Measurements from ENCODE around the gene COIL.

The COIL gene

DNA sequence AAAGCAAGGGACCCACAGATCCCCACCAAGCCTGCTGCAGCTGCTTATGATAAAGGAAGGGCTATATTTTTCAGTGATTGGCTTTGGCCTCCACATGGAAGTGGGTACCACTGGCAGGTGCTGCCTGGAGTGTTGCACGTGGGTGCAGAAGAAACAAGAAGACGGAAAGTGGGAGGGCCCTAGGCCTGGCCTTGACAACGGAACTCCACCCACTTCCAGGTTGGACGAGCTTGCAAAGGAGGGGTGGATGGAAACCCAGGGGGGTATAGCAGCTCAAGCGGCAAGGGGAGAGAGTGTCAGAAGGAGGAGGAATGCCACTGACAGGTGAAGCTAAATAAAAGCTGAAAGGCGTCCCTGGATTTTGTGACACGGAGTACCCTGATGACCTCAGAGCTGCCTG lies 67.3 kb downstream of the COIL start:
- no peak for DNase-seq (ENCODE audit: low spot score)
- no peak for TF ChIP-seq CTCF (IDR thresholded peaks at IDR 0.05; ENCODE audit: extremely low read depth, insufficient read depth, missing control alignments)
- in situ Hi-C loops (cut with MboI; ENCODE audit: low pct_unique_long_range_greater_than_20kb, low sequenced_read_pairs, unreplicated experiment): no loop called here

DNA sequence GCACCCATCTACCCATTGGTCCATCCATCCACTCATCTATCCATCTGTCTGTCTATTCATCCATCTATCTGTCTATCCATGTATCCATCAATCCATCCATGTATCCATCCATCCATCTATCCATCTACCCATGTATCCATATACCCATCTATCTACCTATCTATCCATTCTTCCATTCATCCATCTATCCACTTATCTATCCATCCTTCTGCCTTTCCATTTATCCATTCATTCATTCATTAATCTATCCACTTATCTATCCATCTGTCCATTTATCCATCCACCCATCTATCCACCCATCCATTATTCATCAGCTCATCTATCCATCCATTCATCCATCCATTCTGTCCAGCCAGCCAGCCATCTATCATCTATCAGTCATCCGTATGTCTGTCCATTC lies 68.5 kb downstream of the COIL start:
- DNase-seq (ENCODE audit: low spot score): no peak
- in situ Hi-C loops (cut with MboI; ENCODE audit: low pct_unique_long_range_greater_than_20kb, low sequenced_read_pairs, unreplicated experiment): no loop called here
- TF ChIP-seq CTCF (IDR thresholded peaks at IDR 0.05; ENCODE audit: extremely low read depth, insufficient read depth, missing control alignments): no peak

- peak; percentile 28 for TF ChIP-seq CTCF (IDR thresholded peaks at IDR 0.05; ENCODE audit: extremely low read depth, insufficient read depth, missing control alignments)
- in situ Hi-C loops (cut with MboI; ENCODE audit: low pct_unique_long_range_greater_than_20kb, low sequenced_read_pairs, unreplicated experiment): no loop called here
- no peak for DNase-seq (ENCODE audit: low spot score)
These were observed 69.1 kb downstream of the COIL start for GRCh38 chr17:56891751-56892150.

DNA sequence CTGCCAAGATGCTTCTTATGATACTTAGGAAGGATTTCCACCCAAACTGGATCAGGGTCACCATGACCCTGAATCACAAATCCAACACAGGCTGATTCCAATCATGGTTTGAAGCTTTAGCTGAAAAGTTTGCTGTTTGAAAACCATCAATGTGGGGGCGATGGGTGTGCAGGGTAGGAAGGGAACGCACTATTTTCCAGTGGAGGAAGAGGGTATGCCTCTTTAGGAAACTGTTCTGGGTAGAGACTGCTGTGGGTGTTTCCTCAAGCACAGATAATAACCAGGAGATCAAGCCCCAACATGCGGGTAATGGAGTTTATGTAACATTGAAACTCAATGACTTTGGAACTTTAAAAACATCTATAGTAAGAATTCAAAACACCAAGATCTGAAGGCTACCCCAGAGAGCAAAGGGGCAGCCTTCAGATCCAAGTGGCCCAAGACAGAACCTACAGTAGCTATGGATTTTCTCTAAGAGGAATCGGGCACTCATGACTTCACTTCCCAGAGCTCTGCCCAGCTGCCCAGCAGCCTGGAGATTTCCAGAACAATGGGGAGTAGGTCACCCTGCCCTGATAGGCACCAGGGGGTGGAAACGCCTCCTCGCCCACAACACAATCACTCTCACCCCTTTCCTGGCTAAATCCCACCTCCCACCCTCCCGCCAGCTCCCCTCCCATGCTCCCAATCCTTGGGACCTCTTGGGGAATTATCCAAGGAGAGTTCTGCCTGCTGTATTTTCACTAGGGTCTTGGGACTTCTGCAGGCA lies 69.8 kb downstream of the COIL start:
- no peak for DNase-seq (ENCODE audit: low spot score)
- in situ Hi-C loops (cut with MboI; ENCODE audit: low pct_unique_long_range_greater_than_20kb, low sequenced_read_pairs, unreplicated experiment): no loop called here

GRCh38 chr17:56890390-56890789 lies 70.5 kb downstream of the COIL start:
- no peak for TF ChIP-seq CTCF (IDR thresholded peaks at IDR 0.05; ENCODE audit: extremely low read depth, insufficient read depth, missing control alignments)
- no peak for DNase-seq (ENCODE audit: low spot score)
- in situ Hi-C loops (cut with MboI; ENCODE audit: low pct_unique_long_range_greater_than_20kb, low sequenced_read_pairs, unreplicated experiment): no loop called here

More for the DNA sequence above, 69.8 kb downstream of the COIL start:
- no peak for TF ChIP-seq CTCF (IDR thresholded peaks at IDR 0.05; ENCODE audit: extremely low read depth, insufficient read depth, missing control alignments)
